NCI-H187 (cell line): Measurements from ENCODE around the gene TMEM51.

Experiments
- DNase-seq, 2 experiments: peaks; one replicate each; lab custom pipeline; 2025; lab: John Stamatoyannopoulos, UW

Gene TMEM51

GRCh38 chr1:15246960-15247614 is 93.5 kb downstream of the TMEM51 start, which contains the start of gene FHAD1:
Gene FHAD1, plus strand, starts transcription at chr1:15247223. Its CDS starts 4,562 bp downstream, at chr1:15251785.
- DNase-seq: peak; percentile 40 to 57

DNA sequence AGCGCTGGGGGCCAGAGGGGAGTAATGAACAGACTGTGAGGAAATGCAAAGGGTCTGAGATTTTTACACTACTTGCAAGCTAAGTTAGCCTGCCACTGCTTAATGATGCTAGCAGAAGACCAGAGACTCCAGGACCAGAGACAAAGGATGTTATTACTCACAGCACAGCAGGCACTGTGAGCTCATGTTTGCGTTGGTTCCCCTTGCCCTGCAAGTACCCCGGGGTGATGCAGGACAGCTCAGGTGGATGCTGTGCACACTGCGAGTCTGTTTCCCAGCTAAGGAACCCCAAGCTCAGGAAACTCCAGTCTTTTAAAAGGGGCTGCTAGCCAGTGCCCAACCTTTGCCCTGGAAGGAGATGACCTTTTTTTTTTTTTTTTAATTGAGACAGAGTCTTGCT is 94.7 kb downstream of the TMEM51 start:
- no peak for DNase-seq

- DNase-seq: no peak
Measured at GRCh38 chr1:15249081-15249480, 95.5 kb downstream of the TMEM51 start.

- no peak for DNase-seq
Measured at GRCh38 chr1:15251857-15252835, 98.6 kb downstream of the TMEM51 start.

GRCh38 chr1:15254559-15254958 is 101.0 kb downstream of the TMEM51 start:
- DNase-seq: no peak

- DNase-seq: no peak
Measured at GRCh38 chr1:15255582-15256149, 102.1 kb downstream of the TMEM51 start.

DNA sequence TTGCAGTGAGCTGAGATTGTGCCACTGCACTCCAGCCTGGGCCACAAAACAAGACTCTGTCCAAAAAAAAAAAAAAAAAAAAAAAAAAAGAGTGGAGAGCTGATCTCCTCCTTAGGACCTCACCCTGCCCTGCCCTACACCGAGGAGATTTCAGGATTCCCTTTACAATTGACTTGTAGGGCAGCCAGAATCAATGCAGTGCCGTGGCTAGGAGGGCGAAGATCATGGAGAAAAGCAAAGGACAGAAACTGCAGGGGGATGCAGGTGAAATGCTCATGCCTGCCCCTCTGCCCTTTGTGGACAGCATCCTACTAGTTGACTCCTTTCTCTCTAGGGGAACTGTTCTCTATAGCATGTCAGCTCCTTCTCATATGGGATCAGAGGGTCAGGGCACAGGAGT is 103.0 kb downstream of the TMEM51 start:
- DNase-seq: no peak

GRCh38 chr1:15257309-15257708 is 103.8 kb downstream of the TMEM51 start:
- DNase-seq: no peak

- DNase-seq: no peak
Measured at GRCh38 chr1:15258833-15259621, 105.5 kb downstream of the TMEM51 start.

DNA sequence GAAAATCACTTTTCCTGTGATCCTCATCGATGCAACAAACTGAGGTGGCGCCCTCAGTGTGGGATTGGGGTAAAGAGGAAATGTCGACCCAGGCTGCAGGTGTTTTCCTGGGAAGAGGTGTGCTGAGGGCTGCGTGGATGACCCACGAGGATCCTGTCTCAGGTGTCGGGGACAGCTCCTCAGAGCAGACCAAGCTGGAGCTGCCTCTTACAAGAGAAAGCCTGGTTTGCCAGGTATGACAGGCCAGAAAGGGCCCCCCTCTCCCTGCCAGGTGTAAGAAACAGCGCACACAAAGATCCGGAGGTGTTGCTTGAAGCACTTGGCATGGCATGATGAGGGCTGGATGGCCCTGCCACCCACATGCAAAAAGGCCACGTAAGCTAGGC is 106.1 kb downstream of the TMEM51 start:
- DNase-seq: no peak

- no peak for DNase-seq
Measured at GRCh38 chr1:15260418-15261154, 107.0 kb downstream of the TMEM51 start.

- DNase-seq: no peak
Measured at GRCh38 chr1:15261155-15262002, 107.8 kb downstream of the TMEM51 start.

DNA sequence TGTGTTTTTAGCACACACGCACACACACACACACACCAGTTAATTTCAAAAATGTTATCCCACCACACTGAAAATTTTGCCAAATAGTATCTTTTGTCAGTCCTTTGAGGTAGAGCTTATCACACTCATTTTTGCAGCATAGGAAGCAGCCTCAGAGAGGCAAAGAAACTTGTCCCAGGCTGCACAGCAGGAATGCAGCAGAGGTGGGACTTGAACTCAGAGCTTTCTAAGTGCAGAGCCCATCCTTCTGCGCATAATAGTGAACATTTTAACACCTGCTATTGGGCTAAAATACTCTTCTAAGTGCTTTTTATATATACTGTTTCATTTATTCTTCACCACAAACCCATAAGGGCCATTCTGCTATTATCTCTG is 108.4 kb downstream of the TMEM51 start:
- DNase-seq: no peak

- no peak for DNase-seq
Measured at GRCh38 chr1:15262706-15263105, 109.2 kb downstream of the TMEM51 start.

DNA sequence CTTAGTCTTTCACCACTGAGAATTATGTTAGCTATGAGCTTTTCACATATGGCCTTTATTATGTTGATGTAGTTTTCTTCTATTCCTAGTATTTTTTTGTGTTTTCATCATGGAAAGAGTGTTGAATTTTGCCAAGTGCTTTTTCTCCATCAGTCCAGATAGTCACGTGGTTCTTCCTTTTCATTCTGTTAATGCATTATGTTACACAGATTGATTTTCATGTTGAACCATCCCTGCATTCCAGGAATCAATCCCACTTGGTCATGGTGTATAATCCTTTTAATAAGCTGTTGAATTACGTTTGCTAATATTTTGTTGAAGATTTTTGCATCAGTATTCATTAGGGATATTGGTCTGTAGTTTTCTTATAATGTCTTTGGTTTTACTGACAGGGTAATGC is 111.2 kb downstream of the TMEM51 start:
- no peak for DNase-seq
